GM10248 (cell line): ENCODE results near the gene EPHA6.

Experiments
- CTCF ChIA-PET: fragments of 300-600 bp; sonication (Branson Sonifier 250); formaldehyde crosslinking; extraction: SDS; loops from one replicate; lab custom pipeline; 2021; ENCODE audit warnings: antibody characterized with exemption; lab: Yijun Ruan, JAX
- POLR2A ChIA-PET: fragments of 350-650 bp; sonication (Branson Sonifier 250); formaldehyde crosslinking; extraction: SDS; loops from one replicate; lab custom pipeline; 2020; ENCODE audit warnings: antibody characterized with exemption; lab: Yijun Ruan, JAX
- DNase-seq: peaks from one replicate; pipeline ENCODE4 v3.0.0; 2012; ENCODE audit errors: extremely low spot score
- TF ChIP-seq, protein P1 (sequence below): IDR thresholded peaks from 2 replicates; pipeline ENCODE4 v1.5.1; 2012; ENCODE audit warnings: mild to moderate bottlenecking, low read depth; ENCODE audit errors: extremely low read depth, missing control alignments, control extremely low read depth

EPHA6 gene

DNA sequence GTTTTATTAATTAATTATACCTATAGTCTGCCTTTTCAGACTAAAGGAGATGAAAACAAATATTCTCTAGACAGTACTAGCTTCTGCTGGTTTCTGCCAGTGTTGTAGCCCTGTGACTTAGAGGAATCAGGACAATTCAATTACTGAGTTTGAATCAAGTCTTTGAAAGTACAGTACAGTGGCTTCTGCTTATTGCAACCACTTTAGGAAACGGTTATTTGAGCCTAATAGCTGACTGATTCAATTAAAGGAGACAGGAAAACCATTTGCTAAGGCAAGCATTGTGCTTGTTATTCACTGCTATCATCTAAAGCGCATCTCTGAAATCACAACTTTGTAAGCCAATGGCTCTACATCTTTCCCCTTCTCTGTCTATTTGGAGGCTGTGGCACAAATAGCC lies 860.1 kb downstream of the EPHA6 start:
- POLR2A ChIA-PET, result no interaction called here
- TF ChIP-seq, protein P1, sequence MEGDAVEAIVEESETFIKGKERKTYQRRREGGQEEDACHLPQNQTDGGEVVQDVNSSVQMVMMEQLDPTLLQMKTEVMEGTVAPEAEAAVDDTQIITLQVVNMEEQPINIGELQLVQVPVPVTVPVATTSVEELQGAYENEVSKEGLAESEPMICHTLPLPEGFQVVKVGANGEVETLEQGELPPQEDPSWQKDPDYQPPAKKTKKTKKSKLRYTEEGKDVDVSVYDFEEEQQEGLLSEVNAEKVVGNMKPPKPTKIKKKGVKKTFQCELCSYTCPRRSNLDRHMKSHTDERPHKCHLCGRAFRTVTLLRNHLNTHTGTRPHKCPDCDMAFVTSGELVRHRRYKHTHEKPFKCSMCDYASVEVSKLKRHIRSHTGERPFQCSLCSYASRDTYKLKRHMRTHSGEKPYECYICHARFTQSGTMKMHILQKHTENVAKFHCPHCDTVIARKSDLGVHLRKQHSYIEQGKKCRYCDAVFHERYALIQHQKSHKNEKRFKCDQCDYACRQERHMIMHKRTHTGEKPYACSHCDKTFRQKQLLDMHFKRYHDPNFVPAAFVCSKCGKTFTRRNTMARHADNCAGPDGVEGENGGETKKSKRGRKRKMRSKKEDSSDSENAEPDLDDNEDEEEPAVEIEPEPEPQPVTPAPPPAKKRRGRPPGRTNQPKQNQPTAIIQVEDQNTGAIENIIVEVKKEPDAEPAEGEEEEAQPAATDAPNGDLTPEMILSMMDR, result no peak
- CTCF ChIA-PET, result interaction anchor here (1.1 to 1.3 kb wide), 3 partner anchors 9 to 45 kb away, joined by 3 to 4 read pairs (median 4); no protein-coding TSS in a partner anchor
- DNase-seq, result no peak

- ChIA-PET CTCF (no interaction called here), POLR2A (no interaction called here)
- no peak for DNase-seq
- TF ChIP-seq, protein P1, result no peak
These were observed 865.8 kb downstream of the EPHA6 start for GRCh38 chr3:97680210-97680609.

- ChIA-PET CTCF (no interaction called here), POLR2A (no interaction called here)
- TF ChIP-seq, protein P1, result no peak
- DNase-seq, result no peak
These were observed 866.3 kb downstream of the EPHA6 start for GRCh38 chr3:97680696-97681095.

- TF ChIP-seq, protein P1, result no peak
- DNase-seq, result no peak
- ChIA-PET CTCF (interaction anchor here (1.4 kb wide), 1 partner anchor 9 kb away, joined by 4 read pairs; no protein-coding TSS in a partner anchor), POLR2A (no interaction called here)
These were observed 870.1 kb downstream of the EPHA6 start for GRCh38 chr3:97684490-97684889.

DNA sequence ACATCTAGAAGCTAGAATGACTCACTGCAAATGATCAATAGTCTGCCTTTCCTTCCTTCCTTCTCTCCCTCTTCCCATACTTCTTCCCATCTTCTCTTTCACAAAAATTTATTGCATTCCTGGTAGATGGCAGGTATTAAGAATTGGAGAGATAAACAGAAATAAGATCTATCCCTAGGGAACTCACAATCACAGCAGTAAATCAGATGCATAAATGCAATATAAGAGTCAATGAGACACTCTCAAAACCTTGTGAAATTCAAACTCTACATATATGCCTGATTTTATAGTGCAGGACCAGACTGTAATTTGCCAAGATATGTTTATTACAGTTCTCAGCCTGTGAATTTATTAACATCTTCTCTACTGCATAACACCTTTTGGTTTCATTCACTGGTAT lies 871.9 kb downstream of the EPHA6 start:
- CTCF ChIA-PET, result no interaction called here
- no peak for DNase-seq
- TF ChIP-seq, protein P1, result no peak
- POLR2A ChIA-PET, result no interaction called here

DNA sequence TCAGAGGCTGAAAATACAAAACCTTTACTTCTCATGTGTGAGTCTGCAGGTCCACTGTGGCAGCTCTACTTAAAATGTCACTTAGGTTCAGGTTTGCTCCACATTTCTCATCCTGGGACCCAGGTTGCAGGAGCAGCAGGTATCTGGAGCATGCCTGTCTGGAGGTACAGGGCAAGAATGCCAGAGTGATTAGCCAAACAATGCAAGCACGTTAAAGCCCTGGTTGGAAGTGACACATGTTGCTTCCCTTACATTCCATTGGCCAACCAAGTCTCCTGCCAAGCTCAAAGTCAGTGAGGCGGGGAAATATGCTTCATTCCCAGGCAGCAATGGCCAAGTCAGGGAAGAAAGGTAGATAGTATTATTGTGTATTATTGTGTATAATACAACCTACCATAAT lies 873.3 kb downstream of the EPHA6 start:
- TF ChIP-seq, protein P1, result no peak
- ChIA-PET CTCF (interaction anchor here (1.3 kb wide), 1 partner anchor 32 kb away, joined by 3 read pairs; no protein-coding TSS in a partner anchor), POLR2A (no interaction called here)
- no peak for DNase-seq
